Activated CD4-positive, alpha-beta T cell treated with anti-CD3 and anti-CD28 coated beads, Interleukin-2, amount 50 U/mL, for 24 hours (primary cell): ENCODE measurements around the gene HSD11B1.
A peak's percentile ranks its signal among the peaks of the same experiment; 100 is the strongest.

Experiments
- DNase-seq, 2 donors: peaks; one replicate each; pipeline ENCODE4 v3.0.0-alpha.2; 2020; ENCODE audit warnings: low read depth in 1 of 2, low spot score in 1 of 2

HSD11B1 gene

DNA sequence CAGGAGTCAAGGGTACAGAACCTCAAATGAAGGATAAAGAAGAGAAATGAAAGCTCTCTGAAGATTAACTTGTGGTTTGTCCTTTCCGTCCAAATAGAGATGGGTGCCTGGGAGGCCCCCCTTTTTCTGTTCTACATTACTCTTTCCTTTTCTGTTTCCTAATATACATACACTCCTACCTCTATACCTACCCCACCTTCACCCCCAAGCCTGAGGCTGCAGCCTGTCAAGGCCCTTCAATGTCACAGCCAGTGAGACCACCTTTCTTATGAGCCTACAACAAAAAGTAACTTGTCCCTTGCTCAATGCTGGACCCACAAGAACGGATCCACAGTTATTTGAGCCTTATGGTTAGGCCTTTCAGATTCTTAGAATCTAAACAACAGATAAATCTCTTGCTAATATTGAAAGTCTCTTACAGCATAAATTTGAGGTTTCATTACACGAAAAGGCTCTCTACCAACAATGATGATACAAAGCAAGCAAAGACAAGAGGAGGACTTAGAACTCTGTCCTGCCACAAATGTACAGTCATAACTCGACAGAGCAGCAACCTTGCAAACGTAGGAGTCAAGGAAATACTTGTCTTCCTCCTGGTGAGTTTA lies 47.1 kb downstream of the HSD11B1 start:
- DNase-seq: peak in 1 of 2 donors; percentile 30

DNA sequence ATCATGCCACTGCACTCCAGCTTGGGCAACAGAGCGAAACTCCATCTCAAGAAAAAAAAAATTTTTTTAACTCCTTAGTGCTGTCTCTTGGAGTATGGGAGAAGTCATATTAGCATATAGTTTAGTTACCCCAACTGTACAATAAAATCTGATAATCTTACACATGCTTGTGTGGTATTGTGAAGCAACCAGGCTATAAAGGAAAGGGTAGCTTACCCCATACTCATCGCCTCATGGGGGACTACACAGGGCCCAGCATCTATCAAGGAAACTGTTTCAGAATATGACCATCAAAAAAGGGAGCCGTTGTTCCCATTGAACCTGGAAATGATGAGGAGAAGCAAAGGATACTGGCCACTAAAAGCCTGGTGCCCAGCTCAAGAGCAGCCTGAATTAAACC lies 48.2 kb downstream of the HSD11B1 start:
- no peak for DNase-seq

- no peak for DNase-seq
Observed at GRCh38 chr1:209755256-209755655, 50.6 kb downstream of the HSD11B1 start.

- peak; percentile 29 to 79 for DNase-seq
Observed at GRCh38 chr1:209755926-209756614, 51.4 kb downstream of the HSD11B1 start, which contains the start of gene TRAF3IP3. Gene TRAF3IP3 (plus strand): TSS chr1:209756053. CDS start chr1:209760040, 3,987 bp downstream.

DNA sequence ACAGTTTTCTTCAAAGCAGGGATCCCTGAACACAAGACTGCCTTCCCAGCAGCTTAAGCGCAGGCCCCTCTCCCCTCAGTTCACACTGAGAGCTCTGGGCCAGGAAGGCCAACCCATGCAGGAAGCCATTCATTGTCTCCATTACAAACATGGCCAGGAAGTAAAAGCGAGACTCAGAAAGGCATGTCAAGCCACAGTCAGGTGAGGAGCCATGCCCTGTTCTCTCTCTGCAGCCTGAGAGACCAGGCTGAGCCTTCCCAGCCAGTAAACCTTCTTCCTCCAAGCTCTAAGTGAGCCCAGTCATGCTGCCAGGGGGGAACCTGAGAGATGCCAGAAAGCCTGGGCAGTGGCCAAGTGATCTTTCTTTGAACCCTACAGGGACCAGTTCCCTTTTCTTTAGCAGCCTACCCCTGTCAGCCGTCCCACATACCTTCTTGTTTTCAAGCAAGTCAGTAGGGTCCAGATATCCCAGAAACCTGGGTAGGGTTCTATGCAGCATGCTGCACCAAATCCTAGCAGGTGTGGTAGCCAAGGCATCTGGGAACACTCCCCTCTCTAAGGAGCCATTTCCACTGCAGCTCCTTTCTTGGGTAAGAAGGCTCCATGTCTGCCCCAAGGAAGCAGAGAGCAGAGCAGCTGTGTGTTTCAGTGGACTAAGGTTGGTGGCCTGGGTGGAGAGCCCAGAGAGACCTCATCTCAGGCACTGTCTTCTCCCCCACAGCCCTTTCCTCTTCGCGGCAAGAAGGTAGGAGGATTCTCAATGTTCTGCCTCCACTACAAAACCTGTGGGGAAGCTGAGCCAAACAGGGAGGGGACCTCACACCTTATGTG lies 52.2 kb downstream of the HSD11B1 start:
- peak in 1 of 2 donors; percentile 25 for DNase-seq

DNA sequence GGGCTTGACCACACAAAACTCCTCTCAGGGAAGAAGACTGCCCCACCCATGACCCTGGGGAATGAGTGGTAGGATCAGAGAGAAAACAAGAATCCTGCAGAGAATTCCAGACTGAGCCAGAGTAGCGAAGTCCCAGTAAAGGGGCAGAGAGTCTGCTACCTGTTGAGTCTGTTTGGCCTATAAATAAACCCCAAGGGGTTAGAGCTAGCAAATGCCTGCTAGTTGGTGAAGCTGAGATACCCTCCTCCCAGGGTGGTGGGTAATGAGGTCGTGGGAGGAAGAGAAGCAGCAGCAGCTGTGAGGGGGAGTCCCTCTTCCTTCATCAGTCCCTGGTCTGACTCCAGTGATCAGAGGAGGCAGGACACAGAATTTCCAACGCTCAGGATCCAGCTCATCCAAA lies 53.8 kb downstream of the HSD11B1 start:
- DNase-seq: no peak

GRCh38 chr1:209759829-209760359 lies 55.2 kb downstream of the HSD11B1 start:
- DNase-seq: no peak

- no peak for DNase-seq
Observed at GRCh38 chr1:209761011-209761635, 56.5 kb downstream of the HSD11B1 start.

- DNase-seq: no peak
Observed at GRCh38 chr1:209766051-209766450, 61.4 kb downstream of the HSD11B1 start.

DNA sequence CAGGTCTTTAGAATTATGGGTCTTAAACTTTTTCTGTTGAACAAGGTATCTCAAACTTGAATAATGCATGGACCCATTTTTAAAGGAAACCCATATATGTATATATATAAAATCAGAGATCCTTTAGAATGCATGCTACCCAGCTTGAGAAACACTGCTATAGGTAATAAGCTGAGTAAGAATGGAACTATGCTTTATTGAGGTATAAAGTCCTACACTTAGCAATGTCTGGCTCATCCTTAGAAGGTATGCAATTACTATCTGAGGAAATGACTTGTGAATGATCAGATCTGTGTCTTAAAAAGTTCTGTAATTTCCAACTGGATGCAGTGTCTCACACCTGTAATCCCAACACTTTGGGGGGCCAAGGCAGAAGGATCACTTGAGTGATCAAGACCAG lies 62.5 kb downstream of the HSD11B1 start:
- no peak for DNase-seq

GRCh38 chr1:209767706-209768105 lies 63.1 kb downstream of the HSD11B1 start:
- DNase-seq: no peak

- DNase-seq: peak; percentile 46 to 81
Observed at GRCh38 chr1:209768354-209768774, 63.7 kb downstream of the HSD11B1 start.

GRCh38 chr1:209769171-209769904 lies 64.7 kb downstream of the HSD11B1 start:
- DNase-seq: peak in 1 of 2 donors; percentile 71

- DNase-seq: no peak
Observed at GRCh38 chr1:209769971-209770370, 65.3 kb downstream of the HSD11B1 start.

GRCh38 chr1:209770636-209771415 lies 66.2 kb downstream of the HSD11B1 start:
- no peak for DNase-seq

DNA sequence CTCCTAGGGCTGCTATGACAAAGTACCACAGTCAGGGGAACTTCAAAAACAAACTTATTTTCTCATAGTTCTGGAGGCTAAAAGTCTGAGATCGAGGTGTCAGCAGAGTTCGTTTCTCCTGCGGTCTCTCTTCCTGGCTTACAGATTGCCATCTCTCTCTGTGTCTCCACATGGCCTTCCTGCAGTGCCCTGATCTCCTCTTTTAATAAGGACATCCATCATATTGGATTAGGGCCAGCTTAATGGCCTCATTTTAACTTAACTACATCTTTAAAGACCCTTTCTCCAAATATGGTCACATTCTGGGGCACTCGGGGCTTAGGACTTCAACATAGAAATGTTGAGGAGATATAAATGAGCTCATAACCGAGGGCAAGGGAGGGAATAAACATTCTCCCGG lies 67.5 kb downstream of the HSD11B1 start:
- no peak for DNase-seq

DNA sequence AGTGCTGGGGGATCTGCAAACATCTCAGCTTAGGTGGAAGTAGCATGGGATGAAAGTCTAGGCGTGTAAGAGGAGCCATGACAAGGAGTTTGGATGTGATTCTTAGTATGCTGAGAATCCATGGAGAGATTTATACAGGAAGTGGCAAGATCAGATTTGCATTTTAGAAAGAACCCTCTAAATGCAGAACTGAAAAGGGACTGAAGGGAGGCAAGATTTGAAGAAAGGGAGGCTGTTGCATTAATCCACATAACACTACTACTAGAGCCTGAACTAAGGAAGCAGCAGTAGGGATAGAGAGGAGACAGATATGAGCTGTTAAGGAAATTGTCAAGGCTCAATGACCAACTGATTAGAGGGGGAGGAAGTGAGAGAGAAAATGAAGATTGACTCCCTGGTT lies 69.9 kb downstream of the HSD11B1 start:
- DNase-seq: no peak

DNA sequence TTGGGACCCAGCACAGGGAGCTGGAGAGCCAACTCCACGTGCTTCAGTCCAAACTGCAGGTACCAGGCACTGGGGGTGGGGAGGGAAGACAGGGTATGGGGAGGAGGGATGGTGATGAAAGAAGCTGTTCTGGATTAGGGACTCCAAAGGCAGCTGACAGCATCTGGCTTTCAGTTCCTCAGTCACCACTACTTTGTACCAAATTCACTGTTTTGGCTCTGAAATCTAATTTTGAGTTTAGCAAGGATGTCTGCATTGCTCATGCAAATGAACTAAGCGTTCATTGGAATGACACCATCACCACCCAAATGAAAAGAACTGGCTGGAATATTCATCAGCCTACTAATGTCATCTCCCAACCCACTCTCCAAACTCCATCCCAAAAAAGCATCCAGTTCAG lies 71.0 kb downstream of the HSD11B1 start:
- DNase-seq: no peak

GRCh38 chr1:209777587-209777986 lies 72.9 kb downstream of the HSD11B1 start:
- DNase-seq: no peak

GRCh38 chr1:209778102-209778501 lies 73.5 kb downstream of the HSD11B1 start:
- DNase-seq: no peak
